ENCODE results near the gene PHF20.
"Not testable (repeated sequence)": the region's sequence is repeated elsewhere in the genome, so short reads cannot be mapped to it uniquely, and the experiment has no call there.

Gene PHF20

DNA sequence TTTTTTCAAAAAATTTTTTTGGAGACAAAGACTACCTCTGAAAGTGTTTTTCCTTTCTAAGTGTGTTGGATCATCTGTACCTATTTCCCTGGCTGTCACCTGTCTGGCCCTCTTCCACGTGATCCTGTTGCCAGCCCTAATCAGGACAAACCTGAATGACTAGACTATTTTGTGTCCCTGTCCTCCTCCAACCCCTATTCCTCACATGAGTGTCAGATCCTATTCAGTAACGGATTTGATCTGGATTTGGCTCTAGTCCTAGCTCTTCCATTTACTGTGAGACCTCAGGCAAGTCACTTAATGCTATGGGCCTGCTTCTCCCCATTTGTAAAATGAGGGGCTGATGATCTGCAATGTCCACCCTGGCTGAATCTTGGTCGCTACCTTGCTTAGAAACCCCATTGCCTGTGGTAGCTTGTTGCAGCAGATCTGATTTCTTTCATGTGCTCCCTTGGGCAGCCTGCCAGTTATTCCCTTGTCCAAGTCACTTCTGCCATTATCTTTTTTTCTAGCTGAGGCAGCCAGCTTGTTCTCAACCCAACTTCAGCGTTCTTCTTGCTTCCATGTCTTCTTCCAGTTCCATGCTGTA, 4.8 kb downstream of the PHF20 start:
- DNase-seq (ENCODE audit: low read depth in 2 of 2), result no peak

DNA sequence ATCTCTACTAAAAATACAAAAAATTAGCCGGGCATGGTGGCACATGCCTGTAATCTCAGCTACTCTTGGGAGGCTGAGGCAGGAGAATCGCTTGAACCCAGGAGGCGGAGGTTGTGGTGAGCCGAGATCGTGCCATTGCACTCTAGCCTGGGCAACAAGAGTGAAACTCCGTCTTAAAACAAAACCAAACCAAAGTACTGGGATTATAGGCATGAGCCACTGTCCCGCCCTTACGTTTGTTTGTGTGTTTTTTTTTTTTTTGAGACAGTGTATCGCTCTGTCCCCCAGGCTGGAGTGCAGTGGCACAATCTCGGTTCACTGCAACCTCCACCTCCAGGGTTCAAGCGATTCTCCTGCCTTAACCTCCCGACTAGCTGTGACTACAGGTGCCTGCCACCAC, 12.0 kb downstream of the PHF20 start:
- not testable (repeated sequence) for DNase-seq (ENCODE audit: low read depth in 2 of 2)

DNA sequence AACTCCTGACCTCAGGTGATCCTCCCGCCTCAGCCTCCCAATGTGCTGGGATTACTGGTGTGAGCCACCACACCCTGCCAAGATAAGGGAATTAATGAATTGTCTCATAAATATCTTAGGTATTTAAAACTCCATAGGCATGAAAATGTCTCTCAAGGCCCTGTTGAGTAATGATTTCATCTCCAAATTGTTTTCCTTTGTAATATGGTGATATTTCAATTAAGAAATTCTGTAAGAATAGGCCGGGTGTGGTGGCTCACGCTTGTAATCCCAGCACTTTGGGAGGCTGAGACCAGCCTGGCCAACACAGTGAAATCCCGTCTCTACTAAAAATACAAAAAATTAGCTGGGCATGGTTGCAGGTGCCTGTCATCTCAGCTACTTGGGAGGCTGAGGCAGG, 13.7 kb downstream of the PHF20 start:
- DNase-seq (ENCODE audit: low read depth in 2 of 2), result not testable (repeated sequence)

DNA sequence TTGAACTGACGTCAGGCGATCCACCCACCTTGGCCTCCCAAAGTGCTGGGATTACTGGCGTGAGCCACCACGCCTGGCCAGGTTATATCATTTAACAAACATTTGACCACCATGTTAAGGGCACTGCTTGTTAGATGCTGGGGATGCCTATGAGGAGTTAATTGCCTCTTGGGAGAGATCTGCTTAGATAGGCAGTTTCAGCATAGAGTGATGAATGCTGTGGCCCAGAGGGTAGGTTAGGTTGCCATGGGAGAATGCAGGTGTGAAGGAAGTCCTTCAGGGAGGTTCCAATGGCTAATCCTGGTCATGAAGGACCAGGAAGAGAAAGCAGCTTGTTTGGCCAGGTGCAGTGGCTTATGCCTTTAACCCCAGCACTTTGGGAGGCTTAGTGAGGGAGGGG, 17.0 kb downstream of the PHF20 start:
- DNase-seq (ENCODE audit: low read depth in 2 of 2), result no peak

DNA sequence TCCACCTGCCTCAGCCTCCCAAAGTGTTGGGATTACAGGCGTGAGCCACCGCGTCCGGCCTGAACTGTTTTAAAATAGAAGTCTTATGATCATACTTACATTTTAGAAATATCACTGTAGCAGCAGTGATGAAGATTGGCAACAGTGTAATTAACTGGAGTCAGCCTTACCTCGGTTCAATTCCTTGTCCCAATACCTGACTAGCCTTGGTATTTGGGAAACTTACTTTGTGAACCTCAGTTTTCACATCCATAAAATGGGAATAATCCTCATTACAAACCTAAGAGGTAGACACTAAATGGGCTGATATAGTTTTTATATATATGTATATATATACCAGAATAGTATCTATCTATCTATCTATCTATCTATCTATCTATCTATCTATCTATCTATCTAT, 19.3 kb downstream of the PHF20 start:
- DNase-seq (ENCODE audit: low read depth in 2 of 2), result no peak

DNA sequence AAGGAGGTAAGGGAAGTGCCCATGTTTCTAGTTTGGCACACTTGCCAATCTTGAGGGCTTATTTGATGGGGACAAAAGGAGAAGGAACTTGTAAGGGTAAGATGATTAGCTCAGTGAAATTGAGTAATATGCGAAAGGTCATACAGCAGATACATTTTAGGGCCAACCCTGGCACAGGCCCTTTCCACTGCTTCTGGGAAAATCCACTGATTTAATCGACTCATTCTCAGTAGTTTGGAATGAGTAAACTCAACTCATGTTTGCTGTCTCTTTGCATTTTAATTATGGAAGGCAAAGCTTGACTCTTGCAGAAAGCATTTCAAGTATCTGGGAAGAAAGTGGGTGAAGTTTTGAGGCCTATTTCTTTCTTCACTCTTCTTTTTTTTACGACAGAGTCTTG, 20.0 kb downstream of the PHF20 start:
- DNase-seq (ENCODE audit: low read depth in 2 of 2), result no peak

DNA sequence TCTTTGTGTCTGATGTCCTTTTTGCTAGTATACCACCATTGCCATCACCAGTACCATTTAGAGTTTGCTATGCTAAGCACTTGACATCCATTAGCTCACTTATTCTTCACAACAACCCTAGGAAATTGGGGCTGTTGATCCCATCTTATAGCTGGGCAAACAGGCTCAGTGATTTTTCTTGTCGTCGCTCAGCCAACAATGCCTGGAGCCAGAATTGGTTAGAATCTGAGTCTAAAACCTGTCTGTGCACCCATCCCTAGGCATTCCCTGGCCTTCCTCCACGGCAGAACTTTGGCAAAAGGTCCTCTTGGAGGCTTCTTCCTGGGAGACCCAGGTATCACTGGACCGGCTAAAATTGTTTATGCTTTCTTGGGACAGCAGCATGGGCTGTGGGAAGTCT, 20.9 kb downstream of the PHF20 start:
- no peak for DNase-seq (ENCODE audit: low read depth in 2 of 2)

DNA sequence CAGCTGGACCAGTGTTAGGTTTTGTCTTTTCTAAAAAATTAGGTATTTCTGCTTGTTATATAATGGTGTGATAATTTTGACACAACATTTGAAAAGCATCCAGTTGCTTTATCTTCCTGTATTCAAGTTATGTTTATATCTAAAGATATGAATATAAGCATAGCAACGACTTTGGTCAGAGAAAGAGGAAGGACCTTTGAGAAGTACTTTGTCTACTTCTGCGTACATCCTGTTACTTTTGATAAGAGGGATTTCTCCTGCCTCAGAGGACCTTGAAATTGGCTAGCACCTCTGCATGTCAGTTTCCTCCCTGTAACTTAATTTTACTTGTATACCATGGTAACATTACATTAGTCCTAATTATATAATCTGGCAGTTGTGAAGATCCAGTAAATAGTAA, 24.8 kb downstream of the PHF20 start:
- no peak for DNase-seq (ENCODE audit: low read depth in 2 of 2)

DNA sequence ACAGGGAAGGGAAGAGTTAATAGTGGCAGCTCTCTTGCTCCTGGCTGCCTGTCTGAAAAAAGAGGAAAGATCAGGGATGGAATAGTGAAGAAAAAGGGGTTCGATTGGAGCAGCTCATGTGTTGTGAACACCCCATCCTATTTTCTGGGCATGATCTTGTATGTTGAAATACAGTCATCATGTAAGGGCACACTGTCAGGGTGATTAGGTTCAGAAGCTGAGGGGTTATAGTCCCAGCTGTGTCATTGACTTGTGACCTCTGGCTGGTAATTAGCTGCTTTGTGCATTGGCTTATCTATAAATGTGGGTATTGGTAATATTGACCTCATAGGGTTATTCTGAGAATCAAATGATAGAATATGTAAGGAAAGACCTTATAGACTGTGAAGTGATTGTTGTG, 30.1 kb downstream of the PHF20 start:
- no peak for DNase-seq (ENCODE audit: low read depth in 2 of 2)

DNA sequence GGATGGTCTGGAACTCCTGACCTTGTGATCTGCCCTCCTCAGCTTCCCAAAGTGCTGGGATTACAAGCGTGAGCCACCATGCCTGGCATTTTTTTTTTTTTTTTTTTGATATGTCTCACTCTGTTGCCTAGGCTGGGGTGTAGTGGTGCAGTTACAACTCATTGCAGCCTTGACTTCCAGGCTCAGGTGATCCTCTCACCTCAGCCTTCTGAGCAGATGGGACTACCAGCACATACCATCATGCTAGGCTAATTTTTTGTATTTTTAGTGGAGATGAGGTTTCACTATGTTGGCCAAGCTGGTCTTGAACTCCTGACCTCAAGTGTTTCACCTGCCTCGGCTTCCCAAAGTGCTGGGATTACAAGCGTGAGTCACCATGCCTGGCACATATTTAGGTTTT, 34.3 kb downstream of the PHF20 start:
- DNase-seq (ENCODE audit: low read depth in 2 of 2), result no peak

DNA sequence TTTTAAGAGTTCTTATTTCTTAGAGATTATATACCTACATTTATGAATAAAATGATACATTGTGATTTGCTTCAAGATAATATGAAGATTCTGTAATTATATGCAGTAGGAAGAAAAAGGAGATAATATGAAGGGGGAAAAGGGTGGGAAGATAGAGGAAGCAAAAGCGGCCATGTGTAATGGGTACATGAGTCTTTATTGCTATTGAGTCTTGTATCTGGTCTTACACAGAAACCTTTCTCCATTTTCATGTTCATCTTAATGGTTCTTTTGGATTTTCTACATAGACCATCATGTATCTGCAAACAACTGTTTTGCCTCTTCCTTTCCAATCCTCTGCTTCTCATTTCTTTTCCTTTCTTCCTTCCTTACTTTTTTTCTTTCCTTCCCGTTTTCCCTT, 36.1 kb downstream of the PHF20 start:
- DNase-seq (ENCODE audit: low read depth in 2 of 2), result no peak

DNA sequence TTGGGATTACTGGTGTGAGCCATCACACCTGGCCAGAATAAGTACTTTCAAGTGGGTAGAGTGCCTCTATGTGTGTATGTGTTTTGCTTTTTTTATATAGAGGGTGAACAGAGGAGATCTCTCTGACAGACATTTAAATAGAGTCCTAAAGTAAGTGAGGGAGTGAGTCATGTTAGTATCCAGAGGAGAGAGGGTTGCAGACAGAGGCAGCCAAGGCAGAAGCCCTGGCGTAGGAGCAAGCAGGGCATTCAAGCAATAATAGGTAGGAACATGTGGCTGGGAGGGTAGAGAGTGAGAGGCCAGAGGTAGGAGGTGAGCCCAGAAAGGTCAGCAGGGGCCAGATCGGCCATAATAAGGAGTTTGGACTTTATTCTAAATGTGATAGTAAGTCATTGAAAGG, 48.9 kb downstream of the PHF20 start:
- no peak for DNase-seq (ENCODE audit: low read depth in 2 of 2)

DNA sequence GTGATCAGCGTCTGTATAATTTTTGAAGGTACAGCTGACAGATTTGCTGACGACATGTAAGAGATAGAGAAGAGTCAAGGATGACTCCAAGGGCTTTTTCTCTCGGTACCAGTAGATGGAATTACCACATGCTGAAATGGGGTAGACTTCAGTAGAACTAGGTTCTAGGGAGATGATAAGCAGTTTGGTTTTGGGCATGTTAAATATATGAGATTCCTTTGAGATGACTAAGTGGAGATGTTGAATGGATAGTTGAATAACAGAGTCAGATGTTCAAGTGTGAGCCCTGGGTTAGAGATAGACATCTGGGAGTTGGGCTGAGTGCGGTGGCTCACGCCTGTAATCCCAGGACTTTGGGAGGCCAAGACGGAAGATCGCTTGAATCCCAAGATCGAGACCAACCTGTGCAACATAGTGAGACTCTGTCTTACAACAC, 50.0 kb downstream of the PHF20 start:
- DNase-seq (ENCODE audit: low read depth in 2 of 2), result no peak

DNA sequence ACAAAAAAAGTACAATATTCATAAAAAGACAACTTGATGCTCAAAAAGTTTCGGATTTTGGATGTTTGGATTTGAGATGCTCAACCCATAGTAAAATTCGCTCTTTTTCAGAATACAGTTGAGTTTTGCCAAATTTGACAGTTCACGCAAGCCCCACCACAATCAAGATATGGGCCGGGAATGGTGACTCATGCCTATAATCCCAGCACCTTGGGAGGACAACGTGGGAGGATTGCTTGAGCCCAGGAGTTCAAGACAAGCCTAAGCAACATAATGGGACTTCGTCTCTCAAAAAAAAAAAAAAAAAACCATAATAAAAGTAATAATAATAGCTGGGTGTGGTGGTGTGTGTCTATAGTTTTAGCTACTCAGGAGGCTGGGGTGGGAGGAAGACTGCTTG, 51.3 kb downstream of the PHF20 start:
- no peak for DNase-seq (ENCODE audit: low read depth in 2 of 2)

DNA sequence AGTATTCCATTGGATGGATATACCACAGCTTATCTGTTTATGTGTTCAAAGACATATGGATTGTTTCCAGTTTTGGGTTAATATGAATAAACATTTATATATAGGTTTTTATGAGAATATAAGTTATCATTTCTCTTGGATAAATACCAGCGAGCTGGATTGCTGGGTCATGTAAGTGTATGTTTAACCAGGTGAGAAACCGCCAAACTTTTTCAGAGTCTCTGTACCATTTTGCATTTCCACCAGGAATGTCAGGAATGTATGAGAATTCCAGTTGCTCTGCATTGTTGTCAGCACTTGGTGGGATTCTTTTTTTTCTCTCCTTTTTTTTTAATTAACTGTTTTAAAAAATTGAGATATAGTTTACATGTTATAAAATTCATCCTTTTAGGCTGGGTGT, 52.1 kb downstream of the PHF20 start:
- no peak for DNase-seq (ENCODE audit: low read depth in 2 of 2)

DNA sequence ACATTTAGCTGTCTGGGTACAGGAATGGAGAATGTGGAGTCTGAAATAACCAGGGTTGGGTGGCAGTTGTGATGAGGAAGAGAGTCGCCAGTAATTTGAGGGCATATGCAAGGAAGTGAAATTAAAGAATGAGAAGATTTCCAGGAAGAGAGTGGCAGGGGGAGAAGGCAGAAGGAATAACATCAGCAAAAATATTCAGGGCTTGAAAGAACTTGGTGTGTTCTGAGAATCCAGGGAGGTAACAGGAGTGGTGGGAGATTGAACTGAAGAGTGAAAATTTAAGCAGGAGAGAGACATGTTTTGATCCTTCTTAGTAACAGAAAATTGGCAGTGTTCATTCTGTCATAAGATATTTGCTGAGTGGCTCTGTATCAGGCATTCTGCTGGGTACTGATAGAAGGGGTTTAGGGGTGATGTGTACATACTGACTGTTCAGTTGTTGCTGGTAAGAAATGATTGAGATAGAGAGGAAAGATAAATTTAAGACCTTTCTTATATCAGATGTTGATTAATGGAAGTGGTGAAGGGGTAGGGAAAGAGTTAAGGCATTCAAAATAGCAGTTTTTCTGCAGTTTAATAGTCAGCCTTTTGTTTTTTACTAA, 54.7 kb downstream of the PHF20 start:
- DNase-seq (ENCODE audit: low read depth in 2 of 2), result no peak

DNA sequence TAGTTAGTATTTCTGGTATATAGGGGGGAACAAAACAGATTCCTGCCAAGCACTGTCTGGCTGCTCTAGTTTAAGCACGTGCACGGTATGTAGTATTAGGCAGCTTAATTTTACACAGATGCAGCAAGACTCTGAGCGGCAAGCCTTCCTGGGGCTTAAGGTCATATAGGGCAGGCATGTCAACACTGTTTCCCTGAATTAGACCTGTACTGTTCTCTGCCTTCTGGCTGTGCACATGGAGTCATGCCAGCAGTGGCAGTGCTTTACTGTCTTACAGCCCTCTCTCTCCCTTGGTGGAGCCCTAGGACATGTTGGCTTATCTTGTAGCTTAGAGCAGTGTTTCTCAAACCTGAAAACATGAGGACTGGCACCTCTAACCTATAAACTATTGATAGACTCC, 56.6 kb downstream of the PHF20 start:
- no peak for DNase-seq (ENCODE audit: low read depth in 2 of 2)

DNA sequence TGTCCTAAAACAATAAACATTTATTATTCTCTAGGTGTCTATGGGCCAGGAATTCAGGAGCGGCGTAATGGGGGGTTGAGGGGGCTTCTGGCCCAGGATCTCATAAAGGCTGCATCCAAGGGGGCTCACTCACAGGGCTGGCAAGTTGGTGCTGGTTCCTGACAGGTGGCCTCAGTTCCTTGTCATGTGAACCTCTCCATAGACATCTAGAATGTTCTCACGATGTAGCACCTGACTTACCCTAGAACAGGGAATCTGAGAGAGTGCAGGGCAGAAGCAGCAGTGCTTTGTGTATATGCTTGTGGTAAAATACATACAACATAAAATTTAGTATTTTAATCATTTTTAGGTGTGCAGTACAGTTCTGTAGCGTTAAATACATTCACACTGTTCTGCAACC, 57.1 kb downstream of the PHF20 start:
- DNase-seq (ENCODE audit: low read depth in 2 of 2), result no peak

DNA sequence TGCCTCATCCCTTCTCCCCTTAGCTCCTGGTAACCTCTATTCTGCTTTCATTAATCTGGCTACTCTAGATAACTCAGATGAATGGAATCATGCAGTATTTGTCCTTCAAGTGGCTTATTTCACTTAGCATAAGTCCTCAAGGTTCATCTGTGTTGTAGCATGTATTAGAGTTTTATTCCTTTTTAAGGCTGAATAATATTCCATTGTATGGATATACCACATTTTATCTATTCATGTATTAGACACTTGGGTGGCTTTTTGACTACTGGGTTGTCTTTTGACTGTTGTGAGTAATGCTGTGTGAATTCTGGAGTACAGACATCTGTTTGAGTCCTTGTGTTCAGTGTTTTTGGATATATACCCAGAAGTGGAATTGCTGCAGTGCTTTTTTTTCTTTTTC, 58.4 kb downstream of the PHF20 start:
- no peak for DNase-seq (ENCODE audit: low read depth in 2 of 2)

DNA sequence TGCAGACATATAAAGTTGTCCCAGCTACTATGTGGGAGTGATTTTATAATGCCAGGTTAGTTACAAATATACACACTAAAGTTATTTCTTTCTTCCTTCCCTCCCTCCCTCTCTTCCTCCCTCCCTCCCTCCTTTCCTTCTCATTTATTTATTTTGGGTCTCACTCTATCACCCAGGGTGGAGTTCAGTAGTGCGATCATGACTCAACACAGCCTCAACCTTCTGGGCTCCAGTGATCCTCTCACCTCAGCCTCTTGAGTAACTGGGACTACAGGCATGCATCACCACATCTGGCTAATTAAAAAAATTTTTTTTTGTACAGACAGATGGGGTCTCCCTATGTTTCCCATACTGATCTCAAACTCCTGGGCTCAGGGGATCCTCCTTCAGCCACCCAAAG, 59.2 kb downstream of the PHF20 start:
- no peak for DNase-seq (ENCODE audit: low read depth in 2 of 2)

DNA sequence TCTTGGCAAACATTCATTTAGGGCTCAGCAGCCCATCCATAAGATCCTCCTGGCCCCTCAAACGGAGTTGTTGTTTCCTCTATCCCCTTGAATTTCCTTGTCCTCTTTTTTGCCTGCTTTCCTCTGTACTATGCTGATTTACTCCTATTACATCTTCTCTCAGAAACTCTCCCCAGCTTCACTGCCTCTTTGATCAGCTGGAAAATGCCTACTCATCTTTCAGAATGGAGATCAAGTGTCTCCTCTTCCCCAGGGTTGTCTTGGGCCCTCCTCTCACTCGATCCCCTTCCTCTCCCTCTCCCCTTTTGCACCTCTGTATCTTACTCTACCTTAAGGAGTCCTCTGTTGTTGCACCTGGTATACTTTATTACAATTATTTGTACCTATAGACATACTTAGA, 60.2 kb downstream of the PHF20 start:
- no peak for DNase-seq (ENCODE audit: low read depth in 2 of 2)

DNA sequence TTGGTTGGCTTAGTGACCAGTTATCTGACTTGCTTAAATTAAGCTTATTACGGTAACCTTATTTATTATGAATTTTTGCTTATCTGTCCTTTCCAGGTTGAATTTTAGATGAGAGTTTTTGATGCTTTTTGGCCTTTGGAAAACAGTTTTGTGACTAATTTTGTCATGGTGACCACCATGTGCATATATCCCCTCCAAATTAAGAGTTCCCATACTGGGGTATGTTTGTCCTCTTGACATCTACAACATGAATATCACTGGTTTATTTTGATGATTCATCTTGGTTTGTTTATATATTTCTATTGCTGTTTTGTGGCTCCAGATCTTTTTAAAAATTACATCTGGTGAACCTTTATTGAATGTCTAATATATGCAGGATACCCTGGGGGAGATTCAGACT, 61.4 kb downstream of the PHF20 start:
- DNase-seq (ENCODE audit: low read depth in 2 of 2), result no peak

DNA sequence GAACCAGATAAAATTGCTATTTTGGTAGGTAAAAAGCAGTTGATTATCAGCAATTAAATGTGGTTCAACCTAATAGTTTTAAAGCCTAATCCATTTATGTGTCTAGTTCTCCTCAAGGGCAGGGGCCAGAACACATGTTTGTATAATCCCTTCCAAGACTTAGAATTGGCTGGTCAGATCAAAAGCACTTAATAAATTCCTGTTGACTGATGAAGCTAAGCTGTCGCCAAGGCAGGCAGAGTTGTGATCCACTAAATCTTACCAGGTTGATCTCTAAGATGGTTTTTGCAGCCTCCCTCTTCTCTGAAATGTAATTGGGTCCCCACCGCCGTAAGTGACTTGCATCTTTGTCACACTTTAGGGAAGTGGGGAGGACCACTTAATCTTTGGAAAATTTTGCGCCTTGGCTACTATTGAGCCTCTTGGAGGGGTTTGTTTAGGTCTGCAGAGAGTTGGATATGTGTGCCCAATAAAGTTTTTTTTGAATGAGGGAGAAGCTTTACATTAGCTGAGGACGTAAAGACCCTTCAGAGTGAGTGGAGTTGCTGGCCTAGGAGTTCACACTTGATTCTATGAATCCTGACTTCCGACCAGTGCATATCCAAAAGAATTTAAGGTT, 65.9 kb downstream of the PHF20 start:
- no peak for DNase-seq (ENCODE audit: low read depth in 2 of 2)

DNA sequence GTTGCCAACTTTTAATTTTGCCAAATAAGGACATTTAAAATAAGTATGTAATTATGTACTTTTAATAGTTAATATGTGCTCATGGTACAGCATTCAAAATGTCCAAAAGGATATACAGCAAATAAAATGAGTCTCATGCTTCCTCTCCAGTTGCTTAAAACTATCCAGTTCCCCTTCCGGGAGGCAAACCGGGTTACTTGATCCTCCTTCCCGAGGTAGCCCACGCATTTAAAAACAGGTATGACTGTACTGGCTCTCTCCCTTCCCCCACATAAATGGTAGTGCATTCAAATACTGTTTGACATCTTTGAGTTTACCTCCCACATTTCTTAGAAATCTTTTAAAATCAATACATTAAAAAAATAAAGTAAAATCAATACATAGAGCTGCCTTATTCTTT, 66.4 kb downstream of the PHF20 start:
- DNase-seq (ENCODE audit: low read depth in 2 of 2), result no peak

All from stimulated activated CD4-positive, alpha-beta T cell treated with anti-CD3 and anti-CD28 coated beads, Interleukin-1b, Interleukin-23, amount 100 ng/mL, for 1 hour (primary cell).